ENCODE measurements around the gene TYK2. TPM values are rescaled to one million over a fixed set of nuclear protein-coding genes. Genes with fewer than 3 reads are reported as not detected.

TYK2 gene
- total and polyA plus RNA-seq, 4 donors = 47.9 to 63.1 (median 59.6) TPM

DNA sequence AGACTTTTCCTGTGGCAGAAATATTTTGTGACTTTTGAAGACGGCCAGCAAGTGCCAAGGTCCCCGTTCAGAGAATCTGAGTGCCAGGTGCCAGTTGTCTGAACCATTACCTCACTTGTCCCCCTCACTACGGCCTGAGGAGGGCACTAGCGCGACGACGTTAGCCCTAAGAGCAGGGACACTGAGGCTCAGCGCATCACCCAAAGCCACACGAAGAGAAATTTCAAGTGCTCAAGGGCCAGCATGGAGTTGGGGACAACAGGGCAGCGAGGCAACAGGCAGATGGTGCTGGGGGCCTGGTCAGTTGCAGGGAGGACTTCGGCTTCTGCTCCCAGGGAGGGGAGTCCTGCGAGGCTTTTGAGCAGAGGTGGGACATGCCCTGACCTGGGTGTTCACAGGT lies 9.5 kb upstream of the TYK2 start:
- H3K4me1 ChIP-seq (ENCODE audit: control insufficient read depth in 4 of 4, insufficient read depth in 4 of 4, low read length in 3 of 4) = peaks cover 0 to 6% (median 2%) of the 10 kb centered on the region in 4 donors
- no peak for DNase-seq (ENCODE audit: low spot score)
- no peaks in the 10 kb centered on the region for H3K9me3 ChIP-seq (ENCODE audit: control insufficient read depth in 4 of 4, low read length in 3 of 4)
- H3K27me3 ChIP-seq (ENCODE audit: control insufficient read depth in 4 of 4, insufficient read depth in 4 of 4, low read length in 3 of 4) = no peaks in the 10 kb centered on the region
- H3K9ac ChIP-seq (ENCODE audit: low read depth in 1 of 2, low read length in 2 of 2) = no peak overlapping the region
- H3K4me3 ChIP-seq (ENCODE audit: low read depth in 1 of 3, low read length in 3 of 3) = no peak overlapping the region
- H3K36me3 ChIP-seq (ENCODE audit: control insufficient read depth in 4 of 4, insufficient read depth in 3 of 4, low read depth in 1 of 4, low read length in 3 of 4) = peaks cover 15 to 35% (median 18%) of the 10 kb centered on the region in 4 donors
- no peak overlapping the region for H3K27ac ChIP-seq (ENCODE audit: low read depth in 1 of 2, low read length in 2 of 2)
- TF ChIP-seq FOXA1 (IDR thresholded peaks at IDR 0.05) (no peak), JUND (IDR thresholded peaks at IDR 0.05) (no peak), GABPA (IDR thresholded peaks at IDR 0.05 in 1 of 2, conservative IDR thresholded peaks at IDR 0.05 in 1 of 2) (no peak), RAD21 (IDR thresholded peaks at IDR 0.05) (no peak), NR2F2 (IDR thresholded peaks at IDR 0.05) (no peak), YY1 (IDR thresholded peaks at IDR 0.05) (no peak), HNF4A (conservative IDR thresholded peaks at IDR 0.05) (no peak), SP1 (IDR thresholded peaks at IDR 0.05) (no peak)
- TF ChIP-seq, protein P1, sequence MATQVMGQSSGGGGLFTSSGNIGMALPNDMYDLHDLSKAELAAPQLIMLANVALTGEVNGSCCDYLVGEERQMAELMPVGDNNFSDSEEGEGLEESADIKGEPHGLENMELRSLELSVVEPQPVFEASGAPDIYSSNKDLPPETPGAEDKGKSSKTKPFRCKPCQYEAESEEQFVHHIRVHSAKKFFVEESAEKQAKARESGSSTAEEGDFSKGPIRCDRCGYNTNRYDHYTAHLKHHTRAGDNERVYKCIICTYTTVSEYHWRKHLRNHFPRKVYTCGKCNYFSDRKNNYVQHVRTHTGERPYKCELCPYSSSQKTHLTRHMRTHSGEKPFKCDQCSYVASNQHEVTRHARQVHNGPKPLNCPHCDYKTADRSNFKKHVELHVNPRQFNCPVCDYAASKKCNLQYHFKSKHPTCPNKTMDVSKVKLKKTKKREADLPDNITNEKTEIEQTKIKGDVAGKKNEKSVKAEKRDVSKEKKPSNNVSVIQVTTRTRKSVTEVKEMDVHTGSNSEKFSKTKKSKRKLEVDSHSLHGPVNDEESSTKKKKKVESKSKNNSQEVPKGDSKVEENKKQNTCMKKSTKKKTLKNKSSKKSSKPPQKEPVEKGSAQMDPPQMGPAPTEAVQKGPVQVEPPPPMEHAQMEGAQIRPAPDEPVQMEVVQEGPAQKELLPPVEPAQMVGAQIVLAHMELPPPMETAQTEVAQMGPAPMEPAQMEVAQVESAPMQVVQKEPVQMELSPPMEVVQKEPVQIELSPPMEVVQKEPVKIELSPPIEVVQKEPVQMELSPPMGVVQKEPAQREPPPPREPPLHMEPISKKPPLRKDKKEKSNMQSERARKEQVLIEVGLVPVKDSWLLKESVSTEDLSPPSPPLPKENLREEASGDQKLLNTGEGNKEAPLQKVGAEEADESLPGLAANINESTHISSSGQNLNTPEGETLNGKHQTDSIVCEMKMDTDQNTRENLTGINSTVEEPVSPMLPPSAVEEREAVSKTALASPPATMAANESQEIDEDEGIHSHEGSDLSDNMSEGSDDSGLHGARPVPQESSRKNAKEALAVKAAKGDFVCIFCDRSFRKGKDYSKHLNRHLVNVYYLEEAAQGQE (IDR thresholded peaks at IDR 0.05) = no peak
- TF ChIP-seq, protein P2, sequence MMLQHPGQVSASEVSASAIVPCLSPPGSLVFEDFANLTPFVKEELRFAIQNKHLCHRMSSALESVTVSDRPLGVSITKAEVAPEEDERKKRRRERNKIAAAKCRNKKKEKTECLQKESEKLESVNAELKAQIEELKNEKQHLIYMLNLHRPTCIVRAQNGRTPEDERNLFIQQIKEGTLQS (IDR thresholded peaks at IDR 0.05) = no peak
- TF ChIP-seq, protein P3, sequence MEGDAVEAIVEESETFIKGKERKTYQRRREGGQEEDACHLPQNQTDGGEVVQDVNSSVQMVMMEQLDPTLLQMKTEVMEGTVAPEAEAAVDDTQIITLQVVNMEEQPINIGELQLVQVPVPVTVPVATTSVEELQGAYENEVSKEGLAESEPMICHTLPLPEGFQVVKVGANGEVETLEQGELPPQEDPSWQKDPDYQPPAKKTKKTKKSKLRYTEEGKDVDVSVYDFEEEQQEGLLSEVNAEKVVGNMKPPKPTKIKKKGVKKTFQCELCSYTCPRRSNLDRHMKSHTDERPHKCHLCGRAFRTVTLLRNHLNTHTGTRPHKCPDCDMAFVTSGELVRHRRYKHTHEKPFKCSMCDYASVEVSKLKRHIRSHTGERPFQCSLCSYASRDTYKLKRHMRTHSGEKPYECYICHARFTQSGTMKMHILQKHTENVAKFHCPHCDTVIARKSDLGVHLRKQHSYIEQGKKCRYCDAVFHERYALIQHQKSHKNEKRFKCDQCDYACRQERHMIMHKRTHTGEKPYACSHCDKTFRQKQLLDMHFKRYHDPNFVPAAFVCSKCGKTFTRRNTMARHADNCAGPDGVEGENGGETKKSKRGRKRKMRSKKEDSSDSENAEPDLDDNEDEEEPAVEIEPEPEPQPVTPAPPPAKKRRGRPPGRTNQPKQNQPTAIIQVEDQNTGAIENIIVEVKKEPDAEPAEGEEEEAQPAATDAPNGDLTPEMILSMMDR (IDR thresholded peaks at IDR 0.05; ENCODE audit: low read depth, low read length, missing input control) = no peak
- TF ChIP-seq, protein P4, sequence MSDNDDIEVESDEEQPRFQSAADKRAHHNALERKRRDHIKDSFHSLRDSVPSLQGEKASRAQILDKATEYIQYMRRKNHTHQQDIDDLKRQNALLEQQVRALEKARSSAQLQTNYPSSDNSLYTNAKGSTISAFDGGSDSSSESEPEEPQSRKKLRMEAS (IDR thresholded peaks at IDR 0.05) = no peak
- TF ChIP-seq, protein P5, sequence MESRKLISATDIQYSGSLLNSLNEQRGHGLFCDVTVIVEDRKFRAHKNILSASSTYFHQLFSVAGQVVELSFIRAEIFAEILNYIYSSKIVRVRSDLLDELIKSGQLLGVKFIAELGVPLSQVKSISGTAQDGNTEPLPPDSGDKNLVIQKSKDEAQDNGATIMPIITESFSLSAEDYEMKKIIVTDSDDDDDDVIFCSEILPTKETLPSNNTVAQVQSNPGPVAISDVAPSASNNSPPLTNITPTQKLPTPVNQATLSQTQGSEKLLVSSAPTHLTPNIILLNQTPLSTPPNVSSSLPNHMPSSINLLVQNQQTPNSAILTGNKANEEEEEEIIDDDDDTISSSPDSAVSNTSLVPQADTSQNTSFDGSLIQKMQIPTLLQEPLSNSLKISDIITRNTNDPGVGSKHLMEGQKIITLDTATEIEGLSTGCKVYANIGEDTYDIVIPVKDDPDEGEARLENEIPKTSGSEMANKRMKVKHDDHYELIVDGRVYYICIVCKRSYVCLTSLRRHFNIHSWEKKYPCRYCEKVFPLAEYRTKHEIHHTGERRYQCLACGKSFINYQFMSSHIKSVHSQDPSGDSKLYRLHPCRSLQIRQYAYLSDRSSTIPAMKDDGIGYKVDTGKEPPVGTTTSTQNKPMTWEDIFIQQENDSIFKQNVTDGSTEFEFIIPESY (IDR thresholded peaks at IDR 0.05) = no peak
- 49% methylated on average over 12 of the region's 12 CpGs for WGBS

DNA sequence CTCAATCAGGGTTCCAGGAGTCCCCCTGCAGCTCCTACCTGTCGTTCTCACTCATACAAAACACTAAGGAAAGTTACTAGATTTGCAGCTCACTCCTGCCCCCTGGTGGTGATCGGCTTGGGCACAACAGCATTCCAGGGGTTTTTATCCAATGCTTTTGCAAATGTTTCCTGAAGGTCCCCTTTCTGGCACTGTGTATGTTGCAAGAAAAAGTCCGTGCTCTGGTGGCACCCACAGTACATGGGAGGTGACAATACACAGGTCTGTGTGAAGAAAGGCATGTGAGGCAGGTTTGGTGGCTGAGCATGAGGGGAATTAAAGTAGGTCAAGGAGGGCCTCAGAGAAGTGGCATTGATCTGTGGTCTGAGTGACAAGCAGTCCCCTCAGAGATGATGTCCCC lies 8.6 kb upstream of the TYK2 start:
- DNase-seq (ENCODE audit: low spot score) = peak; percentile 98
- peaks cover 9 to 29% (median 17%) of the 10 kb centered on the region in 4 donors for H3K36me3 ChIP-seq (ENCODE audit: control insufficient read depth in 4 of 4, insufficient read depth in 3 of 4, low read depth in 1 of 4, low read length in 3 of 4)
- H3K4me1 ChIP-seq (ENCODE audit: control insufficient read depth in 4 of 4, insufficient read depth in 4 of 4, low read length in 3 of 4) = peaks cover 0 to 6% (median 2%) of the 10 kb centered on the region in 4 donors
- H3K9ac ChIP-seq (ENCODE audit: low read depth in 1 of 2, low read length in 2 of 2) = no peak overlapping the region
- no peak overlapping the region for H3K27ac ChIP-seq (ENCODE audit: low read depth in 1 of 2, low read length in 2 of 2)
- TF ChIP-seq SP1 (IDR thresholded peaks at IDR 0.05) (peak; percentile 27), RXRA (IDR thresholded peaks at IDR 0.05) (peak in 1 of 2 donors; percentile 33), TAF1 (conservative IDR thresholded peaks at IDR 0.05) (no peak), RAD21 (IDR thresholded peaks at IDR 0.05) (peak; percentile 94 to 95)
- TF ChIP-seq, protein P3 (IDR thresholded peaks at IDR 0.05; ENCODE audit: low read depth, low read length, missing input control) = peak; percentile 97
- no peaks in the 10 kb centered on the region for H3K27me3 ChIP-seq (ENCODE audit: control insufficient read depth in 4 of 4, insufficient read depth in 4 of 4, low read length in 3 of 4)
- 0% methylated on average over 3 of the region's 3 CpGs for WGBS
- H3K9me3 ChIP-seq (ENCODE audit: control insufficient read depth in 4 of 4, low read length in 3 of 4) = no peaks in the 10 kb centered on the region
- H3K4me3 ChIP-seq (ENCODE audit: low read depth in 1 of 3, low read length in 3 of 3) = no peak overlapping the region

Measured in liver (tissue), 9 donors.